GM18511 (cell line): ENCODE data around the gene TMEM185B.
"Not testable (repeated sequence)": the region's sequence is repeated elsewhere in the genome, so short reads cannot be mapped to it uniquely, and the experiment has no call there.

ENCODE experiments used
- ATAC-seq: cut with Tn5 transposase; IDR thresholded peaks from one replicate; pipeline ENCODE4 v1.9.1; 2021; ENCODE audit warnings: mild to moderate bottlenecking, moderate library complexity; ENCODE audit not compliant: unreplicated experiment

The TMEM185B gene

GRCh38 chr2:120223034-120223912 lies at the start of gene TMEM185B:
Gene TMEM185B, minus strand, starts transcription at chr2:120223400. Its CDS starts 424 bp downstream, at chr2:120222976.
- ATAC-seq: peak; percentile 92

DNA sequence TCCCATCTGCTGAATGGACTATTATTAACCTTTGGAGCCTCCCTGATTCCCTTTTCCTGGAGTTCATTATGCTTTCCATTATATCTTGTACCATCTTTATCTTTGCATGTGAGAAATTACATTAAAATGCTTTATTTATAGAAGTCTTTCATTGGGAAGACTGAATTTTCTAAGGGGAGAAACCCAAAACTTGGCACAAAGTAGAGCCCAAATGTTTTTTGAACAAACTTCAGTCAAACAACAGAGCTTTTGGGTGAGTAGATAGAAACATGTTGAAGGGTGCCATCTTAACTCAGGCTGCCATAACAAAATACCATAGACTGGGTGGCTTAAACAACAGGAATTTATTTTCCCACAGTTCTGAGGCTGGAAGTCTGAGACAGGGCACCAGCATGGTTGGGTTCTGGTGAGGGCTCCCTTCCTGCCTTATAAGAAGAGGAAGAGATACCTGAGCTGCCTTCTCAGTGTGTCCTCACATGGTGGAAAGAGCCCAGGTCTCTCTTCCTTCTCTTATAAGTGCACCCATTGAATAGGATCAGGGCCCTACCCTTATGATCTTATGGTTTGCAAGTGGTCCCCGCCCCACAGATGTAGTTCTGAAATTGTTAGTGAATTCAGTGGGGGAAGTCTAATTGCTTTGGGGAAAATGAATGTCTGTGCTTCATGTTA lies 48.6 kb upstream of the TMEM185B start:
- no peak for ATAC-seq

- no peak for ATAC-seq
These were observed 46.6 kb upstream of the TMEM185B start for GRCh38 chr2:120269816-120270215.

DNA sequence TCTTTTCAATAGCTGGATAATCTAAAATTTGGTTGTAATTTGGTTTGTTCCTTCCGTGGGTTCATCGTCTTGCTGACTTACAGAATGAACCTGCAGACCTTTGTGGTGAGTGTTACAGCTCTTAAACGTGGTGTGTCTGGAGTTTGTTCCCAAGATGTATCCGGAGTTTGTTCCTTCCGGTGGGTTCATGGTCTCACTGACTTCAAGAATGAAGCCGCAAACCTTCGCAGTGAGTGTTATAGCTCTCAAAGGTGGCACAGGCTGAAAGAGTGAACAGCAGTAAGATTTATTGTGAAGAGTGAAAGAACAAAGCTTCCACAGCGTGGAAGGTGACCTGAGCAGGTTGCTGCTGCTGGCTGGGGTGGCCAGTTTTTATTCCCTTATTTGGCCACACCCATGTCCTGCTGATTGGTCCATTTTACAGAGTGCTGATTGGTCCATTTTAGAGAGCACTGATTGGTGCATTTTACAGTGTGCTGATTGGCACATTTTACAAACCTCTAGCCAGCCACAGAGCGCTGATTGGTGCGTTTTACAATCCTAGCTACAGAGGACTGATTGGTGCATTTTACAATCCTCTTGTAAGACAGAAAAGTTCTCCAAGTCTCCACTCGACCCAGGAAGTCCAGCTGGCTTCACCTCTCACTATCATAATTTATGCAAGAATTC lies 46.0 kb upstream of the TMEM185B start:
- ATAC-seq: no peak

- ATAC-seq: no peak
These were observed 44.1 kb upstream of the TMEM185B start for GRCh38 chr2:120267348-120267747.

GRCh38 chr2:120265006-120265405 lies 41.8 kb upstream of the TMEM185B start:
- no peak for ATAC-seq

- no peak for ATAC-seq
These were observed 39.7 kb upstream of the TMEM185B start for GRCh38 chr2:120262761-120263428.

DNA sequence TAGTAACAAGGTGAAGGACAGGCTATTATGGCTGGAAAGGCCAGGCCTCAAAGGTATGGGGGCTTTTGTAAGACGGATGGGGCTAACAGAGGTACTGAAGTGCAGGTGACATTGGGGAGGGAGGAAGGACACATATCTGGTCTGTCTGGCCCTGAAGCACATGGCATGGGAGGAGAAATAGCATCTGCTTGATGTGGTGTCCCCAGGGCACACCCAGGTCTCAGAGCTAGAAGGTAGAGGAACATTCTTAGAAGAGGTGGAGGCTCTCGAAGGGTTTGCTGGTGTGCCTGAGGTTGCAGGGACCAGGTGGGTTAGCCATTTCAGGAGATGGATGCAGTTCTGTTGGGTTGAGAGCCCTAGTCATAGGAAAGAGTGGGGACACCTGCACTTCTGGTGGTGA lies 39.0 kb upstream of the TMEM185B start:
- ATAC-seq: no peak

GRCh38 chr2:120261387-120262006 lies 38.3 kb upstream of the TMEM185B start:
- peak; percentile 87 for ATAC-seq

GRCh38 chr2:120260736-120261135 lies 37.5 kb upstream of the TMEM185B start:
- ATAC-seq: no peak

GRCh38 chr2:120259939-120260338 lies 36.7 kb upstream of the TMEM185B start:
- not testable (repeated sequence) for ATAC-seq

DNA sequence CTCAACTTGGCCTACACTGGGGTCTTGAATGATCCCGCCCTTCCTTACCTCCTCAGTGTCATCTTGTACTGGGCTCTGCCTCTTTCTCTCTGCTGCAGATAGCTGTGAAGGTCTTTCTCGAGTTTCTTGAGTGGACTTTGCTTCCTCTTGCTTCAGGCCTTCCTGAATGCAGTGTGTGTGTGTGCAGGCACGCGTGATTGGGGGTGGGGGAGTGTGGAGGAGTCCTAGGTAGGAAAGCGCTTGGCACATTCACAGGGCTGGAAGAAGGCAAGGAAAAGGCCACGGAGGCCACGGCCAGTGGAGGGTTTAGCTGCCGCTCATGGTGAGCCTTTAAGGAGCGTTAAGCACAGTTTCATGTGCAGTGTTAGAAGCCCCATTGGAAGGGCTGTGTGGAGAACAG lies 35.0 kb upstream of the TMEM185B start:
- no peak for ATAC-seq

GRCh38 chr2:120257522-120257921 lies 34.3 kb upstream of the TMEM185B start:
- ATAC-seq: no peak

DNA sequence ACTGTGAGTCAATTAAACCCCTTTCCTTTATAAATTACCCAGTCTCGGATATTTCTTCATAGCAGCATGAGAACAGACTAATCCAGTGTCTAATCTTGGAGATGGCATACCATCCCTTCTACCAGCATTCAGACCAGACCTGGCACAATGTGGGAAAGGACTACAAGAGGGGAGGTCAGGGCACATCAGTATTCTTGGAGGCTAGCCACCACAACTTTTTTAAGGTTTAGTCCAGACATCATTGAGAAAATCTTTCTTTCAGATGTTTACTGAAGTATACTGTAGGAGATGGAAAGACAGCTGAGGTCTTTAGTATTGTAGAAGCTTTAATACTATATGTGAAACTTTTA lies 33.4 kb upstream of the TMEM185B start:
- ATAC-seq: no peak

GRCh38 chr2:120255986-120256650 lies 32.9 kb upstream of the TMEM185B start:
- ATAC-seq: no peak

DNA sequence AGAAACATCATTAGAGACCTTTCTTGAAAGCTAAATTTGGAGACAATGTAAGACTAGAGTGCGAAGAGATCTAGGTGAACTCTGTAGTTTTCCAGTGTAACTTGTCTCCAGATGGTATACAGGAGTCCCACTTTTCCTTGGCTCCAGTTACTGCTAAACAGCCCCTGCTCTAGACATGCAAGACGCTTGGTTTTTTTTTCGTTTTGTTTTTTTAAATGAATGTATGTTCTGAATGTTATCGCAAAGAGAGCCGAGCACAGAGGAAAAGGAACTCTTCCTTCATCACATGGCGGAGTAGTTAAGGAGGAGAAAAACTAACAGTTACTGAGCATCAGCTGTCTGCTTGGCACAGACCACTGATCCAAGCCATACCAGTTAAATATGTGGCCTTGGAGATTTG lies 31.9 kb upstream of the TMEM185B start:
- no peak for ATAC-seq

DNA sequence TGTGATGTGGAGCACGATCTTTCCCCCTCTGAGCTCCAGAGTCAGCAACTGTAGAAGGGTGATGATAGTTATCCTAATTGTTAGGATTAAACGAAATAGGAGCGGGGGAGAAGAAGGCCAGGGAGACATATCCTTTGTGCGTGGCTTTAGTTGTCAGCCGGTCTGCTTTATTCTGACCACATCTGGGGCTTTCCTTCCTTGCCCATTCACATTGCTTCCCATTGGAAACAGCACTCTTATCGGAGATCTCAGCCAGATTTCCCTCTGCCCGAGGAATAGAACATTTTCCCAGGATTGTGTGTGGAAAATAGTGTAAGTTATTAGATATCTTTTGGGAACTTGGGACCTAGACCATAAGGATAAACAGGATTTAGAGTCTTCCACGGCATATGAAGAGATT lies 31.0 kb upstream of the TMEM185B start:
- ATAC-seq: no peak

GRCh38 chr2:120253021-120253882 lies 30.1 kb upstream of the TMEM185B start:
- ATAC-seq: peak; percentile 34
